Astrocyte (in vitro differentiated cells and primary cell): Measurements from ENCODE around the gene PTGFRN. TPM values are rescaled to one million over a fixed set of nuclear protein-coding genes. Genes with fewer than 3 reads are reported as not detected.
A peak's percentile ranks its signal among the peaks of the same experiment; 100 is the strongest.

Experiments
- DNase-seq: peaks from one replicate; pipeline ENCODE4 v3.0.0-alpha.2; 2010; ENCODE audit warnings: low read depth
- FAIRE-seq: peaks from 2 replicates; lab custom pipeline; 2011; peaks lifted over from hg19 to GRCh38; lab: Jason Lieb, UNC
- H2AFZ ChIP-seq: 2 replicates; pipeline ENCODE4 v1.6.0; 2012; ENCODE audit warnings: low read depth, low read length, inconsistent platforms
- H3K27ac ChIP-seq: 2 replicates; pipeline ENCODE4 v1.5.1; 2011; ENCODE audit warnings: low read depth, low read length, inconsistent platforms
- H3K27me3 ChIP-seq: 2 replicates; pipeline ENCODE4 v1.6.0; 2011; ENCODE audit warnings: low read length, inconsistent platforms; ENCODE audit not compliant: insufficient read depth
- H3K36me3 ChIP-seq: 2 replicates; pipeline ENCODE4 v1.5.1; 2011; ENCODE audit warnings: low read length, inconsistent platforms; ENCODE audit not compliant: insufficient read depth
- H3K4me1 ChIP-seq: 2 replicates; pipeline ENCODE4 v1.5.1; 2011; ENCODE audit warnings: low read length, inconsistent platforms; ENCODE audit not compliant: insufficient read depth
- H3K4me2 ChIP-seq: 2 replicates; pipeline ENCODE4 v1.6.0; 2012; ENCODE audit warnings: low read length, inconsistent platforms
- H3K4me3 ChIP-seq: 2 replicates; pipeline ENCODE4 v1.5.1; 2011; ENCODE audit warnings: low read depth, mild to moderate bottlenecking, low read length, inconsistent platforms; ENCODE audit not compliant: insufficient read depth
- H3K79me2 ChIP-seq: 2 replicates; pipeline ENCODE4 v1.6.0; 2012; ENCODE audit warnings: mild to moderate bottlenecking, low read length, inconsistent platforms; ENCODE audit not compliant: insufficient read depth
- H3K9ac ChIP-seq: 2 replicates; pipeline ENCODE4 v1.6.0; 2012; ENCODE audit warnings: mild to moderate bottlenecking, low read length, inconsistent platforms
- H3K9me3 ChIP-seq: 2 replicates; pipeline ENCODE4 v1.5.1; 2012; ENCODE audit warnings: low read depth, mild to moderate bottlenecking, low read length, inconsistent platforms; ENCODE audit not compliant: insufficient read depth
- H4K20me1 ChIP-seq: 2 replicates; pipeline ENCODE4 v1.6.0; 2012; ENCODE audit warnings: low read length, inconsistent platforms; ENCODE audit not compliant: insufficient read depth
- H3K27ac Mint-ChIP-seq: one replicate; pipeline ENCODE4 v1.8.0; 2021; ENCODE audit warnings: mild to moderate bottlenecking, mixed read lengths; ENCODE audit not compliant: unreplicated experiment
- H3K27me3 Mint-ChIP-seq: one replicate; pipeline ENCODE4 v1.8.0; 2021; ENCODE audit warnings: low read depth, mixed read lengths; ENCODE audit not compliant: unreplicated experiment
- H3K36me3 Mint-ChIP-seq: one replicate; pipeline ENCODE4 v1.8.0; 2021; ENCODE audit warnings: low read depth, mixed read lengths; ENCODE audit not compliant: unreplicated experiment
- H3K4me1 Mint-ChIP-seq: one replicate; pipeline ENCODE4 v1.8.0; 2021; ENCODE audit warnings: low read depth, mixed read lengths; ENCODE audit not compliant: unreplicated experiment
- H3K4me3 Mint-ChIP-seq: one replicate; pipeline ENCODE4 v1.8.0; 2021; ENCODE audit warnings: mild to moderate bottlenecking, moderate library complexity, mixed read lengths; ENCODE audit not compliant: unreplicated experiment
- H3K9me3 Mint-ChIP-seq: one replicate; pipeline ENCODE4 v1.8.0; 2021; ENCODE audit warnings: mild to moderate bottlenecking, mixed read lengths; ENCODE audit not compliant: unreplicated experiment
- EZH2 ChIP-seq: IDR thresholded peaks from 2 replicates; pipeline ENCODE4 v1.6.1; 2012; ENCODE audit warnings: mild to moderate bottlenecking, low read length, inconsistent platforms; ENCODE audit not compliant: insufficient read depth
- total RNA-seq: library from RNA; stranded (reverse); gene quantifications from 2 replicates; pipeline ENCODE4 v1.2.1, GENCODE V29; 2021
- TF ChIP-seq, protein P1 (sequence below): IDR thresholded peaks from 2 replicates; pipeline ENCODE4 v1.5.1; 2011; ENCODE audit warnings: low read depth, mild to moderate bottlenecking, inconsistent platforms, low read length, moderate library complexity; ENCODE audit not compliant: insufficient read depth

The PTGFRN gene
- total RNA-seq, 1 donor from 2014 or later, result 157 TPM

DNA sequence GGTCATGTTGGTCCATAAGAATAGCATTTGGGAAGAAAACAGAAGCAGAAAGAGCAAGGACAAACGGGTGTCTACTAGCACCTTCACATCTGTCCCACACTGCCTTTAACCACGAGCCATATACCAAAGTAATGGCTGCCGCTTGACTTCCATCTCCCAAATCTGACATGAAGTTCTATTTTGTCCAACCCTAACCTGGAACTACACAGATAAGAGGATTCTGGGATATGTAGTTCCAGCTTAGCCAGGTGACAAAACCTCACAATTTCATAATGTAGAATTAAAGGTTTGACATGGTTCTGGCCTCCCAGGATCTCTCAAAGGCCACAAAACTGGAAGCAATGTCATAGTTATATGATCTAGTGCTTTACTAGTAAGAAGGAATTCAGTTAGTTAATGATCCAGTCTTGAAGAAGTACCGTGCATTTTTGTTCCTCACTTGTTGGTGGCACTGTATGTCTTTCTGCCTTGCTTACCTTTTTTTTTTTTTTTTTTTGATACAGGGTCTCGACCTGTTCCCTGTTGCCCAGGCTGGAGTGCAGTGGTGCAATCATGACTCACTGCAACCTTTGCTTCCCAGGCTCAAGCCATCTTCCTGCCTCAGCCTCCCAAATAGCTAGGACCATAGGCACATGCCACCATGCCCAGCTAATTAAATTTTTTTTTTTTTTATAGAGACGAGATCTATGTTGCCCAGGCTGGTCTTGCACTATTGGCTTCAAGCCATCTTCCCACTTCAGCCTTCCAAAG lies 17.5 kb downstream of the PTGFRN start:
- no peak for DNase-seq
- Histone ChIP-seq H4K20me1 (no peaks in the 10 kb centered on the region), H3K79me2 (peaks cover 25% of the 10 kb centered on the region), H3K4me1 (peaks cover 23% of the 10 kb centered on the region), H3K36me3 (no peaks in the 10 kb centered on the region), H3K27me3 (no peaks in the 10 kb centered on the region), H3K9me3 (no peaks in the 10 kb centered on the region), H3K4me3 (no peak overlapping the region), H3K4me2 (no peak overlapping the region), H3K27ac (no peak overlapping the region), H2AFZ (no peak overlapping the region), H3K9ac (no peak overlapping the region)
- no peak overlapping the region for H3K27ac Mint-ChIP-seq
- H3K4me1 Mint-ChIP-seq, result peaks cover 4% of the 10 kb centered on the region
- TF ChIP-seq, protein P1, sequence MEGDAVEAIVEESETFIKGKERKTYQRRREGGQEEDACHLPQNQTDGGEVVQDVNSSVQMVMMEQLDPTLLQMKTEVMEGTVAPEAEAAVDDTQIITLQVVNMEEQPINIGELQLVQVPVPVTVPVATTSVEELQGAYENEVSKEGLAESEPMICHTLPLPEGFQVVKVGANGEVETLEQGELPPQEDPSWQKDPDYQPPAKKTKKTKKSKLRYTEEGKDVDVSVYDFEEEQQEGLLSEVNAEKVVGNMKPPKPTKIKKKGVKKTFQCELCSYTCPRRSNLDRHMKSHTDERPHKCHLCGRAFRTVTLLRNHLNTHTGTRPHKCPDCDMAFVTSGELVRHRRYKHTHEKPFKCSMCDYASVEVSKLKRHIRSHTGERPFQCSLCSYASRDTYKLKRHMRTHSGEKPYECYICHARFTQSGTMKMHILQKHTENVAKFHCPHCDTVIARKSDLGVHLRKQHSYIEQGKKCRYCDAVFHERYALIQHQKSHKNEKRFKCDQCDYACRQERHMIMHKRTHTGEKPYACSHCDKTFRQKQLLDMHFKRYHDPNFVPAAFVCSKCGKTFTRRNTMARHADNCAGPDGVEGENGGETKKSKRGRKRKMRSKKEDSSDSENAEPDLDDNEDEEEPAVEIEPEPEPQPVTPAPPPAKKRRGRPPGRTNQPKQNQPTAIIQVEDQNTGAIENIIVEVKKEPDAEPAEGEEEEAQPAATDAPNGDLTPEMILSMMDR, result no peak
- no peak for TF ChIP-seq EZH2
- H3K27me3 Mint-ChIP-seq, result no peaks in the 10 kb centered on the region
- peaks cover 8% of the 10 kb centered on the region for H3K36me3 Mint-ChIP-seq
- no peaks in the 10 kb centered on the region for H3K9me3 Mint-ChIP-seq
- H3K4me3 Mint-ChIP-seq, result no peak overlapping the region
- no peak for FAIRE-seq

DNA sequence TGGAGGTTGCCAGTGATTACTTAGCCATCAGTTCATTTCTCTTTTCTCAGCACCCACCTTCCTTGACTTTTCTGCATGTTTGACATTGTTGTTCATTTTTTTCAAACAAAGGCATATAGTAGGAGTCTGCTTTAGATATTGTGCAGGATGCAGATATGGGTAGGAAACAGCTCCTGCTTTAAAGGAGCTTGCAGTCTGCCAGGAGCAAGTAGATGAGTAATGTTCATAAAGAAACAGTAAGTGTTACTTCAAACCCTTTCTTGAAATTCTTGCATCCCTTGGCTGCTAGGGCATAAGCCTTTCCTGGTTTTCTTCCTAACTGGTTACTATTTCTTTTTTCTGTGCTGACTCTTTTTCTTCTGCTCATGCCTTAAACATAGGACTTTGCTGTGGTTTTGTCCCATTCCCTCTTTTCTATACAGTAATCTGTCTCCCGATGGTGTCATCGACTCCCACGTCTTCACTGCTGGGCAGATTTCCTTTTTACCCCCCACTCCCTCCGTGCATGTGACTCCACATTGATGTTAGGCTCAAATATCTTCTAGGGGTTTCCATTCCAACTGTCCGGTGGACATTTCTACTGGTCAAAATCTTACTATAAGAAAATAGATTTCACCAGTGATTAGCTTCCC lies 20.4 kb downstream of the PTGFRN start:
- H3K4me3 ChIP-seq, result no peak overlapping the region
- Mint-ChIP-seq H3K27ac (no peak overlapping the region), H3K4me1 (no peaks in the 10 kb centered on the region), H3K36me3 (peaks cover 2% of the 10 kb centered on the region), H3K27me3 (no peaks in the 10 kb centered on the region), H3K4me3 (no peak overlapping the region), H3K9me3 (no peaks in the 10 kb centered on the region)
- no peaks in the 10 kb centered on the region for H3K27me3 ChIP-seq
- H2AFZ ChIP-seq, result no peak overlapping the region
- peak overlapping the region; percentile 8 for H3K4me2 ChIP-seq
- no peaks in the 10 kb centered on the region for H3K9me3 ChIP-seq
- DNase-seq, result no peak
- no peak overlapping the region for H3K27ac ChIP-seq
- H3K9ac ChIP-seq, result no peak overlapping the region
- peaks cover 16% of the 10 kb centered on the region for H3K4me1 ChIP-seq
- FAIRE-seq, result no peak
- no peak for TF ChIP-seq EZH2
- TF ChIP-seq, protein P1, result no peak
- peaks cover 17% of the 10 kb centered on the region for H3K79me2 ChIP-seq
- H3K36me3 ChIP-seq, result no peaks in the 10 kb centered on the region
- H4K20me1 ChIP-seq, result no peaks in the 10 kb centered on the region
